Bronchial epithelial cell (primary cell): ENCODE measurements around the gene TNRC18. TPM values are rescaled to one million over a fixed set of nuclear protein-coding genes. Genes with fewer than 3 reads are reported as not detected.

Source experiments
- DNase-seq: peaks from one replicate; pipeline ENCODE4 v3.0.0-alpha.2; 2010; ENCODE audit warnings: low read depth
- FAIRE-seq: peaks from 2 replicates; lab custom pipeline; 2011; peaks lifted over from hg19 to GRCh38; lab: Jason Lieb, UNC
- H3K27me3 ChIP-seq: 2 replicates; pipeline ENCODE4 v1.5.1; 2011; ENCODE audit warnings: low read length; ENCODE audit not compliant: control insufficient read depth, insufficient read depth
- H3K36me3 ChIP-seq: 2 replicates; pipeline ENCODE4 v1.5.1; 2011; ENCODE audit warnings: low read length; ENCODE audit not compliant: control insufficient read depth, insufficient read depth
- H3K4me3 ChIP-seq: 2 replicates; pipeline ENCODE4 v1.5.1; 2011; ENCODE audit warnings: mild to moderate bottlenecking, low read depth, low read length, control low read depth
- total RNA-seq: library from RNA; depleted of rRNA; stranded (reverse); fragments of >200 nt; gene quantifications from 2 replicates; pipeline ENCODE4 v1.2.1, GENCODE V29; 2014
- TF ChIP-seq, protein P1 (sequence below): IDR thresholded peaks from 2 replicates; pipeline ENCODE4 v1.5.1; 2011; ENCODE audit warnings: mild to moderate bottlenecking, moderate library complexity, low read length, control low read depth, inconsistent platforms; ENCODE audit not compliant: insufficient read depth, severe bottlenecking

The TNRC18 gene
- total RNA-seq, 1 donor from 2014 or later, result 29.0 TPM

- no peak overlapping the region for H3K4me3 ChIP-seq
Measured at GRCh38 chr7:5448378-5449037, 24.9 kb upstream of the TNRC18 start.

DNA sequence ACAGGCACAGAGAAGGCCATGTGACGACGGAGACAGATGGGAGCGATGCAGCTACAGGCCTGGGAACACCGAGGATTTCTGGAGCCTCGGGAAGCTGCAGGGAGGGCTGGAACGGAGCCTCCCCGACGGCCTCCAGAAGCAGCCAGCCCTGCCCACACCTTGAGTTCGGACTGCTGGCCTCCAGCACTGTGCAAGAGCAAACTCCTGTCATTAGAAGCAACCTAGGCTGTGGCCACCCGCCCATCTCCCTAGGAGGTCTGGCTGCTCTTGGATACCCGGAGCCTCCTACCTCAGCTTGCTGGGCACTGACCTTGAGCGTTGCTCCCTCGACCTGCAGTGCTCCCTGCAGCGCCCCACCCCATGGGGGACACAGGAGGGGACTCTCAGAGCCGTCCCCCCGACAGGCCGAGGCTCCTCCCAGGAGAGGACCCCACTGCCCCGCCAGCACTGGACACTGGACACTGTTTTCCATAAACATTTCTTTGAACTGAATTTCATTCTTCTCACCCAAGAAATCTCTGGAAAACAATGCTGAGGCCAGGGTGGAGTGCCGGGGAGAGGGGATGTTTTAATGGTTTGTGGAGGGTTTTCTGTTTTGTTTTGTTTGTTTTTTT is 22.5 kb upstream of the TNRC18 start:
- TF ChIP-seq, protein P1, sequence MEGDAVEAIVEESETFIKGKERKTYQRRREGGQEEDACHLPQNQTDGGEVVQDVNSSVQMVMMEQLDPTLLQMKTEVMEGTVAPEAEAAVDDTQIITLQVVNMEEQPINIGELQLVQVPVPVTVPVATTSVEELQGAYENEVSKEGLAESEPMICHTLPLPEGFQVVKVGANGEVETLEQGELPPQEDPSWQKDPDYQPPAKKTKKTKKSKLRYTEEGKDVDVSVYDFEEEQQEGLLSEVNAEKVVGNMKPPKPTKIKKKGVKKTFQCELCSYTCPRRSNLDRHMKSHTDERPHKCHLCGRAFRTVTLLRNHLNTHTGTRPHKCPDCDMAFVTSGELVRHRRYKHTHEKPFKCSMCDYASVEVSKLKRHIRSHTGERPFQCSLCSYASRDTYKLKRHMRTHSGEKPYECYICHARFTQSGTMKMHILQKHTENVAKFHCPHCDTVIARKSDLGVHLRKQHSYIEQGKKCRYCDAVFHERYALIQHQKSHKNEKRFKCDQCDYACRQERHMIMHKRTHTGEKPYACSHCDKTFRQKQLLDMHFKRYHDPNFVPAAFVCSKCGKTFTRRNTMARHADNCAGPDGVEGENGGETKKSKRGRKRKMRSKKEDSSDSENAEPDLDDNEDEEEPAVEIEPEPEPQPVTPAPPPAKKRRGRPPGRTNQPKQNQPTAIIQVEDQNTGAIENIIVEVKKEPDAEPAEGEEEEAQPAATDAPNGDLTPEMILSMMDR, result no peak
- Histone ChIP-seq H3K36me3 (no peaks in the 10 kb centered on the region), H3K4me3 (no peak overlapping the region), H3K27me3 (no peaks in the 10 kb centered on the region)
- FAIRE-seq (no peak), DNase-seq (no peak)

More at GRCh38 chr7:5448378-5449037, 24.9 kb upstream of the TNRC18 start:
- TF ChIP-seq, protein P1, result no peak
- DNase-seq (peak; percentile 62), FAIRE-seq (no peak)
- Histone ChIP-seq H3K27me3 (no peaks in the 10 kb centered on the region), H3K36me3 (no peaks in the 10 kb centered on the region)

GRCh38 chr7:5443678-5444077 is 20.0 kb upstream of the TNRC18 start:
- no peak overlapping the region for H3K4me3 ChIP-seq
- TF ChIP-seq, protein P1, result no peak
- DNase-seq (no peak), FAIRE-seq (no peak)
- H3K36me3 ChIP-seq, result no peaks in the 10 kb centered on the region
- no peaks in the 10 kb centered on the region for H3K27me3 ChIP-seq

DNA sequence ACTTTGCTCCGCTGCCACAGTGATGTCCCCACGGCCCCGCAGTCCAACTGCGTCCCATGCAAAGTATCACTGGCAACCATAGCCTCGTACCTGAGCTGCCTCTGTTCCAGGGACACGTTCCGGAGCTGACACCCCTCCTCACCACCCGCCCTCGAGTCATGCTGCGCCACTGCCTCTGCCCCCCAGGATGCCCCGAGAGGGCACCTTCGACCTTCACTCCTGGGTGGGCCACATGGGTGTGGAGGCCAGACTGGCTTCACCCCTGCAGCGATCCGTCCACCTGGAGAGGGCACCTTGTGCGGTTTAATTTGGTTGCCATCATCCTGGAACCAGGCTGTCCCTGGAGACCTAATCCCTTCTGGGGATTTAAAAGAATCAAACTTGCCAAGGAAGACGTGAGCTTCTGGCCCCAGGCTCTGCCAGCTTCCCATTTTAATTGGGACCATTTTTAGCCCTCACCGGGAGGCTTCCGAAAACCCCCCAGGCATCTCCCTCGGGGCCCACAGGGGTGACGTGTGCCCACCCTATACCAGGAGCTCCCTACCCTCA is 19.2 kb upstream of the TNRC18 start:
- Histone ChIP-seq H3K4me3 (no peak overlapping the region), H3K27me3 (no peaks in the 10 kb centered on the region), H3K36me3 (no peaks in the 10 kb centered on the region)
- no peak for DNase-seq
- TF ChIP-seq, protein P1, result no peak
- FAIRE-seq, result no peak

- TF ChIP-seq, protein P1, result no peak
- FAIRE-seq (no peak), DNase-seq (no peak)
- no peak overlapping the region for H3K4me3 ChIP-seq
- no peaks in the 10 kb centered on the region for H3K27me3 ChIP-seq
- no peaks in the 10 kb centered on the region for H3K36me3 ChIP-seq
Measured at GRCh38 chr7:5441840-5442503, 18.3 kb upstream of the TNRC18 start.
